ENCODE results near the gene RABGAP1L. TPM values are rescaled to one million over a fixed set of nuclear protein-coding genes. Genes with fewer than 3 reads are reported as not detected.

The RABGAP1L gene
- total and polyA plus RNA-seq, 2 donors (not counting 3 experiments of a cell fraction or from before 2014, with no cell fraction given) = 6.4 to 22.2 TPM

DNA sequence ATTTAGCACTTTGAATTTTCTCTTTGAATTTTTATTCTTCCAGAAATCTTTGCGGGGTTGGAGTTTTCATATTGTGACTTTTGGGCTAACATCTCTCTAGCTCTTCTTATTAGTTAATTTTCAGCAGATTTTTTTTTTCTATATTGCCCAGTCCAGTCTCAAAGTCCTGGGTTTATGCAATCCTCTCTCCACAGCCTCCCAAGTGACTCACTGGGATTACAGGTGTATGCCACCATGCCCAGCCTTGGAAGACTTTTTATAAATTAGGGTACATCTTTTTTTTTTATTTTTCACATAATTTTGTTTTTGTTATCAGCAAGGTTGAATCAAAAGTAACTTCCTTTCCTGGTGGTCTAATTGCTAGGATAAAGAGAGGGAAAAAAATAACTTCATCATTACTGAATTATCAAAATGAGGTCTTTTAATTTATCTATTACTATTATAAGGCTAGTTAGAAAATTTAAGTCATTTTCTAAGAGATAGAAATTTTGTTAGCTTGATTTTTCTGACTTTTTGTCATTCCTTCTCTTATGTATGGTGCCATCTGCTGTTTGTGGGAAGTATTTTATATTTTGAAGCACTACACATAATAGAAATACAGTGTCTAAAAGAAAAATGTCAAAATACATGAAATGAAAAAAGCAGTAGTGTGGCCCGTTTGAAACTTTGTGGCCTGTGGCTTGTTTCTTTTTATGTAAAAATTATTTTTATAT, 567.0 kb downstream of the RABGAP1L start:
- Histone ChIP-seq H3K36me3 (ENCODE audit: control insufficient read depth in 2 of 2, extremely low read depth in 1 of 2, insufficient read depth in 2 of 2, low read length in 2 of 2) (no peaks in the 10 kb centered on the region), H3K27me3 (ENCODE audit: control insufficient read depth in 2 of 2, insufficient read depth in 2 of 2, low read length in 2 of 2) (no peaks in the 10 kb centered on the region), H3K9ac (replicated peaks; ENCODE audit: extremely low read depth, insufficient read depth, low read length) (no peak overlapping the region), H3K9me1 (replicated peaks; ENCODE audit: control insufficient read depth, extremely low read depth, insufficient read depth, low read length) (no peaks in the 10 kb centered on the region), H3K4me3 (replicated peaks in 1 of 3; ENCODE audit: insufficient read depth in 1 of 3, low read depth in 1 of 3, low read length in 3 of 3) (no peak overlapping the region), H3K27ac (ENCODE audit: insufficient read depth, low read depth, low read length) (no peak overlapping the region), H3K9me3 (replicated peaks; ENCODE audit: control insufficient read depth, insufficient read depth, low read length) (no peaks in the 10 kb centered on the region), H3K79me2 (ENCODE audit: control insufficient read depth, insufficient read depth, low read length) (no peaks in the 10 kb centered on the region), H3K4me2 (ENCODE audit: insufficient read depth, low read length) (no peak overlapping the region), H3K4me1 (ENCODE audit: control insufficient read depth, extremely low read depth, insufficient read depth, low read length) (no peaks in the 10 kb centered on the region), H2AFZ (ENCODE audit: low read depth, low read length) (no peak overlapping the region), H4K20me1 (replicated peaks; ENCODE audit: control insufficient read depth, extremely low read depth, insufficient read depth, low read length) (no peaks in the 10 kb centered on the region)
- intact Hi-C loops (cut with micrococcal nuclease) (loop anchor here (1.0 kb wide), 1 partner anchor 464 kb away; no protein-coding TSS in a partner anchor), dilution Hi-C loops (cut with MboI; ENCODE audit: extremely low pct_ligation_motif_present, low sequenced_read_pairs) (loop anchor here (10.0 kb wide), 1 partner anchor 462 kb away; no protein-coding TSS in a partner anchor)
- no TSS peak for BruUV-seq (replicated peaks)
- TF ChIP-seq GATA2 (IDR thresholded peaks at IDR 0.05; ENCODE audit: insufficient read depth, insufficient read length, low read depth, low read length) = no peak
- TF ChIP-seq, protein P1, sequence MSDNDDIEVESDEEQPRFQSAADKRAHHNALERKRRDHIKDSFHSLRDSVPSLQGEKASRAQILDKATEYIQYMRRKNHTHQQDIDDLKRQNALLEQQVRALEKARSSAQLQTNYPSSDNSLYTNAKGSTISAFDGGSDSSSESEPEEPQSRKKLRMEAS (IDR thresholded peaks at IDR 0.05; ENCODE audit: insufficient read depth, insufficient read length) = no peak
- TF ChIP-seq MYC (IDR thresholded peaks at IDR 0.05; ENCODE audit: low read depth, low read length) = no peak
- TF ChIP-seq CTCF (IDR thresholded peaks at IDR 0.05; ENCODE audit: extremely low read depth in 1 of 2, insufficient read depth in 1 of 2, low read depth in 1 of 2, low read length in 2 of 2) = peak in 1 of 2 donors; percentile 19
- TF ChIP-seq JUN (IDR thresholded peaks at IDR 0.05; ENCODE audit: borderline replicate concordance, insufficient read depth, insufficient read length, low read depth) = no peak
- TF ChIP-seq EZH2 (IDR thresholded peaks at IDR 0.05; ENCODE audit: borderline replicate concordance, low read depth, low read length, severe bottlenecking) = no peak
- peak; percentile 59 for FAIRE-seq
- DNase-seq (ENCODE audit: low read depth, low spot score) = peak; percentile 25
- ChIA-PET CTCF (interaction anchor here (0.5 to 7.0 kb wide), 46 partner anchors 8 to 1984 kb away, joined by 3 to 378 read pairs (median 5); no protein-coding TSS in a partner anchor), POLR2A (interaction anchor here (0.6 kb wide), 1 partner anchor 464 kb away, joined by 4 read pairs; no protein-coding TSS in a partner anchor)

Data from endothelial cell of umbilical vein (primary cell).